ENCODE results near the gene AGRN. TPM values are rescaled to one million over a fixed set of nuclear protein-coding genes. Genes with fewer than 3 reads are reported as not detected.
A peak's percentile ranks its signal among the peaks of the same experiment; 100 is the strongest.

The AGRN gene
- total RNA-seq, 1 donor from 2014 or later = 335 TPM

GRCh38 chr1:1058088-1058905 is 38.4 kb downstream of the AGRN start:
- TF ChIP-seq, protein P1, sequence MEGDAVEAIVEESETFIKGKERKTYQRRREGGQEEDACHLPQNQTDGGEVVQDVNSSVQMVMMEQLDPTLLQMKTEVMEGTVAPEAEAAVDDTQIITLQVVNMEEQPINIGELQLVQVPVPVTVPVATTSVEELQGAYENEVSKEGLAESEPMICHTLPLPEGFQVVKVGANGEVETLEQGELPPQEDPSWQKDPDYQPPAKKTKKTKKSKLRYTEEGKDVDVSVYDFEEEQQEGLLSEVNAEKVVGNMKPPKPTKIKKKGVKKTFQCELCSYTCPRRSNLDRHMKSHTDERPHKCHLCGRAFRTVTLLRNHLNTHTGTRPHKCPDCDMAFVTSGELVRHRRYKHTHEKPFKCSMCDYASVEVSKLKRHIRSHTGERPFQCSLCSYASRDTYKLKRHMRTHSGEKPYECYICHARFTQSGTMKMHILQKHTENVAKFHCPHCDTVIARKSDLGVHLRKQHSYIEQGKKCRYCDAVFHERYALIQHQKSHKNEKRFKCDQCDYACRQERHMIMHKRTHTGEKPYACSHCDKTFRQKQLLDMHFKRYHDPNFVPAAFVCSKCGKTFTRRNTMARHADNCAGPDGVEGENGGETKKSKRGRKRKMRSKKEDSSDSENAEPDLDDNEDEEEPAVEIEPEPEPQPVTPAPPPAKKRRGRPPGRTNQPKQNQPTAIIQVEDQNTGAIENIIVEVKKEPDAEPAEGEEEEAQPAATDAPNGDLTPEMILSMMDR (IDR thresholded peaks at IDR 0.05; ENCODE audit: unreplicated experiment) = no peak
- peak overlapping the region; percentile 15 for H3K27ac Mint-ChIP-seq
- H3K9me3 Mint-ChIP-seq (ENCODE audit: low read depth) = no peaks in the 10 kb centered on the region
- H3K27me3 Mint-ChIP-seq = peaks cover 41% of the 10 kb centered on the region
- peak overlapping the region; percentile 56 for H3K4me3 Mint-ChIP-seq (ENCODE audit: low read depth)
- H3K4me1 Mint-ChIP-seq (ENCODE audit: low read depth) = peaks cover 4% of the 10 kb centered on the region
- H3K36me3 Mint-ChIP-seq (ENCODE audit: insufficient read depth) = peaks cover 5% of the 10 kb centered on the region
- no peak for DNase-seq (ENCODE audit: low spot score, unreplicated experiment)

GRCh38 chr1:1058921-1059493 is 39.1 kb downstream of the AGRN start:
- peaks cover 3% of the 10 kb centered on the region for H3K36me3 Mint-ChIP-seq (ENCODE audit: insufficient read depth)

DNA sequence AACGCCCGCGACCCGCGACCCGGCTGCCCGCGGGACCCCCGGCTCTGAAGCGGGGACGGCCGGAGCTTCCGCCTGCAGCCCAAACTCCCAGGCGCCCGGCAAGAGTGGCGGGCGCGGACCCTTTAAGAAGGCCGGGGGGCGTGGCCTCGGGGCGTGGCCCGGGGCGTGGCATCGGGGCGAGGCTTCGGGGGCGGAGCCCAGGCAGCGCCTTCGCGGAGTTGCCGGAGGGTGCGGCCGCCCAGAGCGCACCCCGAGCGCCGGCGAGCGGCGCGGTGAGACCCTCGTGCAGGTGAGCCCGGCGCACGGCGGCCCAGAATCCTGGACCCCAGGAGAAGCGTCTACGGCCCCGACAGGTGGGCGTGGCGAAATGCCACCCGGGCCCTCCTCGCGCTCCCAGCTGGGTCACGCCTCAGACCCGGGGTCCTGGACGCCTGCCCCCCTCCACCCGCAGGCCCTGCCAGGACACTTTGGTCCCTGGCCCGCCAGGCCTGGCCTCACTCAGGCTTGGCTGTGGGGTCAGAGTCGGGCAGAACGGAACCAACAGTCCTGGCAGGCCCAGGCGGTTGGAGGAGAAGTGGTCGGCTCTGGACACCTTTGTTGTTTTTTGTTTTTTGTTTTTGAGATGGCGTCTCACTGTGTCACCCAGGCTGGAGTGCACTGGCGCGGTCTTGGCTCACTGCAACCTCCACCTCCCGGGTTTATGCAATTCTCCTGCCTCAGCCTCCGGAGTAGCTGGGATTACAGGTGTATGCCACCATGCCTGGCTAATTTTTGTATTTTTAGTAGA is 39.8 kb downstream of the AGRN start:
- H3K27ac Mint-ChIP-seq = no peak overlapping the region
- TF ChIP-seq, protein P1 (IDR thresholded peaks at IDR 0.05; ENCODE audit: unreplicated experiment) = no peak
- peak overlapping the region; percentile 46 for H3K4me3 Mint-ChIP-seq (ENCODE audit: low read depth)
- peaks cover 41% of the 10 kb centered on the region for H3K27me3 Mint-ChIP-seq
- DNase-seq (ENCODE audit: low spot score, unreplicated experiment) = peak; percentile 62
- peaks cover 4% of the 10 kb centered on the region for H3K4me1 Mint-ChIP-seq (ENCODE audit: low read depth)
- H3K9me3 Mint-ChIP-seq (ENCODE audit: low read depth) = no peaks in the 10 kb centered on the region
- peaks cover 3% of the 10 kb centered on the region for H3K36me3 Mint-ChIP-seq (ENCODE audit: insufficient read depth)

More at GRCh38 chr1:1058921-1059493, 39.1 kb downstream of the AGRN start:
- TF ChIP-seq, protein P1 (IDR thresholded peaks at IDR 0.05; ENCODE audit: unreplicated experiment) = peak; percentile 54
- H3K27me3 Mint-ChIP-seq = peaks cover 41% of the 10 kb centered on the region
- H3K4me1 Mint-ChIP-seq (ENCODE audit: low read depth) = peaks cover 4% of the 10 kb centered on the region
- H3K9me3 Mint-ChIP-seq (ENCODE audit: low read depth) = no peaks in the 10 kb centered on the region
- peak overlapping the region; percentile 56 for H3K4me3 Mint-ChIP-seq (ENCODE audit: low read depth)
- H3K27ac Mint-ChIP-seq = no peak overlapping the region
- DNase-seq (ENCODE audit: low spot score, unreplicated experiment) = no peak

GRCh38 chr1:1060281-1061000 is 40.5 kb downstream of the AGRN start:
- H3K27me3 Mint-ChIP-seq = peaks cover 43% of the 10 kb centered on the region

More at GRCh38 chr1:1060281-1061000, 40.5 kb downstream of the AGRN start:
- Mint-ChIP-seq H3K27ac (no peak overlapping the region), H3K9me3 (ENCODE audit: low read depth) (no peaks in the 10 kb centered on the region), H3K4me1 (ENCODE audit: low read depth) (peaks cover 4% of the 10 kb centered on the region), H3K36me3 (ENCODE audit: insufficient read depth) (peaks cover 3% of the 10 kb centered on the region), H3K4me3 (ENCODE audit: low read depth) (peak overlapping the region; percentile 46)
- no peak for DNase-seq (ENCODE audit: low spot score, unreplicated experiment)
- TF ChIP-seq, protein P1 (IDR thresholded peaks at IDR 0.05; ENCODE audit: unreplicated experiment) = no peak
